ENCODE measurements around the gene USP46. TPM values are rescaled to one million over a fixed set of nuclear protein-coding genes. Genes with fewer than 3 reads are reported as not detected.
A peak's percentile ranks its signal among the peaks of the same experiment; 100 is the strongest.

USP46 gene
- total and polyA plus RNA-seq, 2 experiments from 2014 or later: 17.8 to 34.0 TPM

DNA sequence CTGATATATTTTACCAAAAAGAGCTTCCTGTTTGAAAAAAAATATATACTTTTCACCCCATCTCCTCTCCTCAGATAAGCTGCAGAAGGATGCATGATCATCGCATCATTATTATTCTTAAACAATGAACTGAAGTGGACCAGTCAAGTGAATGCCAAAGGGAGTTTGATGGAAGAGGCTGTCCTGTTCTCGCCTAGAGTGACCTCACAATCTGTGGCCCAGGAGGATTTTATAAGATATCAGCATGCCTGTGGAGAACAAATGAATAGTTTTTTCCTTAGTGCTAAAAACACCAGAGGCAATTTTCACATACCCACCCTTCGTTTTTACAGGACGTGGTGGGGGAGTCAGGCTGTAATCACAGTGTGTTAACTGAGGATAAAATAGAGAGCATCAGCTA lies 112.7 kb downstream of the USP46 start:
- no peaks in the 10 kb centered on the region for H3K27me3 ChIP-seq
- no peaks in the 10 kb centered on the region for H3K36me3 ChIP-seq (replicated peaks; ENCODE audit: insufficient read depth, low read depth)
- 76% methylated on average over 4 of the region's 4 CpGs for WGBS (ENCODE audit: low lambda C conversion rate, missing lambda C conversion rate)
- H3K9me3 ChIP-seq (ENCODE audit: low read depth): no peaks in the 10 kb centered on the region
- no peak for DNase-seq (ENCODE audit: low spot score)
- TF ChIP-seq EZH2 (IDR thresholded peaks at IDR 0.05; ENCODE audit: borderline replicate concordance): no peak
- TF ChIP-seq EZH2phosphoT487 (IDR thresholded peaks at IDR 0.05; ENCODE audit: low read depth, severe bottlenecking, unreplicated experiment): no peak
- no peaks in the 10 kb centered on the region for H3K9me2 ChIP-seq (replicated peaks; ENCODE audit: insufficient read depth)
- no peak overlapping the region for H3K4me2 ChIP-seq
- no peak overlapping the region for H2AFZ ChIP-seq
- H3K4me1 ChIP-seq (ENCODE audit: insufficient read depth): peaks cover 3% of the 10 kb centered on the region
- no peak overlapping the region for H3K4me3 ChIP-seq
- H3K79me2 ChIP-seq: no peaks in the 10 kb centered on the region
- H3K27ac ChIP-seq: no peak overlapping the region
- no peaks in the 10 kb centered on the region for H4K20me1 ChIP-seq (ENCODE audit: insufficient read depth, poor library complexity, severe bottlenecking)

- Histone ChIP-seq H3K4me3 (no peak overlapping the region), H3K36me3 (replicated peaks; ENCODE audit: insufficient read depth, low read depth) (no peaks in the 10 kb centered on the region), H3K27me3 (no peaks in the 10 kb centered on the region), H4K20me1 (ENCODE audit: insufficient read depth, poor library complexity, severe bottlenecking) (no peaks in the 10 kb centered on the region), H3K9me3 (ENCODE audit: low read depth) (no peaks in the 10 kb centered on the region), H3K4me1 (ENCODE audit: insufficient read depth) (peaks cover 3% of the 10 kb centered on the region), H3K4me2 (peak overlapping the region; percentile 26), H3K9me2 (replicated peaks; ENCODE audit: insufficient read depth) (no peaks in the 10 kb centered on the region), H3K27ac (no peak overlapping the region), H2AFZ (no peak overlapping the region), H3K79me2 (no peaks in the 10 kb centered on the region)
- DNase-seq (ENCODE audit: low spot score): peak; percentile 84
- WGBS (ENCODE audit: low lambda C conversion rate, missing lambda C conversion rate): 53% methylated on average over 13 of the region's 13 CpGs
- peak; percentile 91 for TF ChIP-seq CTCF (IDR thresholded peaks at IDR 0.05; ENCODE audit: poor library complexity)
- no peak for TF ChIP-seq EZH2 (IDR thresholded peaks at IDR 0.05; ENCODE audit: borderline replicate concordance)
These were observed 113.7 kb downstream of the USP46 start for GRCh38 chr4:52545099-52546069.

Other genes with a start within 250 kb of the USP46 start
- 4.6 and 8.0 TPM in 2 replicates for gene ERVMER34-1, start 92.1 kb upstream of the USP46 start, total RNA-seq
- gene ERVMER34-1, start 92.1 kb upstream of the USP46 start, polyA plus RNA-seq: 1.3 and 3.3 TPM in 2 replicates
- gene RASL11B, start 203.0 kb upstream of the USP46 start, total RNA-seq: 6.3 and 8.9 TPM in 2 replicates
- gene RASL11B, start 203.0 kb upstream of the USP46 start, polyA plus RNA-seq: 6.9 and 7.6 TPM in 2 replicates

Data from hepatocyte (in vitro differentiated cells).